SK-N-SH treated with all-trans-retinoic acid at 6 μM for 48 hours (cell line): ENCODE results near the gene ST3GAL3.

Experiments
- BACH2 ChIP-seq: fragments of 250-450 bp; sonication (Bioruptor Pico); IDR thresholded peaks from 2 replicates; pipeline ENCODE4 v1.9.0; 2021; ENCODE audit warnings: mild to moderate bottlenecking, borderline replicate concordance
- POU6F1 ChIP-seq: fragments of 250-450 bp; sonication (Bioruptor Pico); IDR thresholded peaks from 2 replicates; pipeline ENCODE4 v1.8.0; 2021; ENCODE audit warnings: low read depth, mild to moderate bottlenecking, moderate library complexity, borderline replicate concordance
- TSHZ2 ChIP-seq: fragments of 250-450 bp; sonication (Bioruptor Pico); IDR thresholded peaks from 2 replicates; pipeline ENCODE4 v1.5.0; 2020; ENCODE audit warnings: mild to moderate bottlenecking, moderate library complexity

- no peak for TF ChIP-seq TSHZ2 (CRISPR knock-in tag)
- TF ChIP-seq BACH2 (CRISPR knock-in tag): no peak
- TF ChIP-seq POU6F1 (CRISPR knock-in tag): no peak
Observed at GRCh38 chr1:43849670-43850069, 142.3 kb downstream of the ST3GAL3 start.
